22Rv1 (cell line): Measurements from ENCODE around the gene EZH2.

Experiments used
- H3K27ac ChIP-seq: fragments of 450-650 bp; 2 replicates; pipeline ENCODE4 v1.5.1; 2017
- ZFX ChIP-seq: fragments of 450-650 bp; IDR thresholded peaks from 2 replicates; pipeline ENCODE4 v1.6.1; 2017; ENCODE audit warnings: antibody characterized with exemption, borderline replicate concordance
- TF ChIP-seq, protein P1 (sequence below): fragments of 450-650 bp; IDR thresholded peaks from 2 replicates; pipeline ENCODE4 v1.5.1; 2017; ENCODE audit warnings: mild to moderate bottlenecking

Gene EZH2

DNA sequence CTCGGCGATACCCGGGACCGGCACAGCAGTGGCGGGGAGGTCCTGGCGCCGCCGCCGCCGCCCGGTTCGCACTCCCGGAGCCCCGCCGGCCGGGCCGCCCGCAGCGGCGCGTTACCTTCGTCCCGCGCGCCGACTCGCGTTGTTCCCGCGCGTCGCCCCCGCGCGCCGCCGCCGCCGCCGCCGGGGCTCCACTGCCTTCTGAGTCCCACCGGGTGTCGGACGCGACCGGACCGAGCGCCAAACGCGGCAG is at the start of gene EZH2:
Gene EZH2, minus strand, starts transcription at position 243 of the 250 bp plus-strand sequence. CDS start 36,993 bp downstream, outside the sequence.
- TF ChIP-seq, protein P1, sequence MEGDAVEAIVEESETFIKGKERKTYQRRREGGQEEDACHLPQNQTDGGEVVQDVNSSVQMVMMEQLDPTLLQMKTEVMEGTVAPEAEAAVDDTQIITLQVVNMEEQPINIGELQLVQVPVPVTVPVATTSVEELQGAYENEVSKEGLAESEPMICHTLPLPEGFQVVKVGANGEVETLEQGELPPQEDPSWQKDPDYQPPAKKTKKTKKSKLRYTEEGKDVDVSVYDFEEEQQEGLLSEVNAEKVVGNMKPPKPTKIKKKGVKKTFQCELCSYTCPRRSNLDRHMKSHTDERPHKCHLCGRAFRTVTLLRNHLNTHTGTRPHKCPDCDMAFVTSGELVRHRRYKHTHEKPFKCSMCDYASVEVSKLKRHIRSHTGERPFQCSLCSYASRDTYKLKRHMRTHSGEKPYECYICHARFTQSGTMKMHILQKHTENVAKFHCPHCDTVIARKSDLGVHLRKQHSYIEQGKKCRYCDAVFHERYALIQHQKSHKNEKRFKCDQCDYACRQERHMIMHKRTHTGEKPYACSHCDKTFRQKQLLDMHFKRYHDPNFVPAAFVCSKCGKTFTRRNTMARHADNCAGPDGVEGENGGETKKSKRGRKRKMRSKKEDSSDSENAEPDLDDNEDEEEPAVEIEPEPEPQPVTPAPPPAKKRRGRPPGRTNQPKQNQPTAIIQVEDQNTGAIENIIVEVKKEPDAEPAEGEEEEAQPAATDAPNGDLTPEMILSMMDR = no peak
- TF ChIP-seq ZFX = no peak

GRCh38 chr7:148931470-148931869 is 47.4 kb upstream of the EZH2 start:
- H3K27ac ChIP-seq = no peak overlapping the region
- no peak for TF ChIP-seq ZFX
- TF ChIP-seq, protein P1 = no peak

More for the DNA sequence above, at the start of gene EZH2:
- H3K27ac ChIP-seq = peak within 1 kb of the TSS; percentile 96

DNA sequence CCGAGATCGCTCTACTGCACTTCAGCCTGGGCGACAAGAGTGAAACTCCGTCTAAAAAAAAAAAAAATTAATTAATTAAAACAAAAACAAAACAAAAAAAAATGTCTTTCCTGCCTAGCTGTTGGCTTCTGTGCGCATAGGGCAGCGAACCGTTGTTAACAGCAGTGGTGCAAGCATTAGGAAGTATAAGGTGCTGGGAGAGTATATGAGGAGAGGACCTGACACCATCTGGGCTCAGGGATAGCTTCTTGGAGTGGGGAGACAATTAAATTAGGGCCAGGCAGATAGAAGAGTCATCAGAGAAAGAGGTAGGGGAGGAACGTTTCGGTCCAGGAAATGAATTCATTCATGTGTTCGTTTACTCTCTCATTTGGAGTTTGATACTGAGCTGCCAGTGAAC is 46.2 kb upstream of the EZH2 start:
- no peak overlapping the region for H3K27ac ChIP-seq
- TF ChIP-seq ZFX = no peak
- TF ChIP-seq, protein P1 = no peak

DNA sequence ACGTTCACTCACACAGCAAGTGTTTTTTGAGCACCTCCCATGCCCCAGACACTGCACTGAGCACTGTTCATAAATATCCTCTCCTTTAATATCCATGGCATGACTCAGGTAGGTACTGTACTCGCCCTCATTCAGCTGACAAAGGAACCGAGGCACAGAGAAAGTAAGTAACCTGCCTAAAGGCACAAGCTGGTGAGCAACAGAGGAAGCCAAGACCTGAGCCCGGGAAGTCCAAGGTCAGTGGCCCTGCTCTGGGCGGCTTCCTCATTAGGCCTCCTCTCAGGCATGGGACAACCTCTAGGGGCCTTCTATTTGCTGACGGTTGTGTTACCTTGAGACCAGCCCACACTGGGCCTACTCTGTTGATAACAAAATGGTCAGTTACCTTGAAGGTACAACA is 45.1 kb upstream of the EZH2 start:
- TF ChIP-seq, protein P1 = no peak
- no peak for TF ChIP-seq ZFX
- no peak overlapping the region for H3K27ac ChIP-seq

GRCh38 chr7:148927123-148928045 is 43.3 kb upstream of the EZH2 start:
- H3K27ac ChIP-seq = no peak overlapping the region
- TF ChIP-seq ZFX = no peak

- no peak overlapping the region for H3K27ac ChIP-seq
- TF ChIP-seq, protein P1 = no peak
- TF ChIP-seq ZFX = no peak
Measured at GRCh38 chr7:148925836-148926235, 41.7 kb upstream of the EZH2 start.

GRCh38 chr7:148924011-148924410 is 39.9 kb upstream of the EZH2 start:
- no peak overlapping the region for H3K27ac ChIP-seq
- no peak for TF ChIP-seq ZFX
- TF ChIP-seq, protein P1 = no peak

DNA sequence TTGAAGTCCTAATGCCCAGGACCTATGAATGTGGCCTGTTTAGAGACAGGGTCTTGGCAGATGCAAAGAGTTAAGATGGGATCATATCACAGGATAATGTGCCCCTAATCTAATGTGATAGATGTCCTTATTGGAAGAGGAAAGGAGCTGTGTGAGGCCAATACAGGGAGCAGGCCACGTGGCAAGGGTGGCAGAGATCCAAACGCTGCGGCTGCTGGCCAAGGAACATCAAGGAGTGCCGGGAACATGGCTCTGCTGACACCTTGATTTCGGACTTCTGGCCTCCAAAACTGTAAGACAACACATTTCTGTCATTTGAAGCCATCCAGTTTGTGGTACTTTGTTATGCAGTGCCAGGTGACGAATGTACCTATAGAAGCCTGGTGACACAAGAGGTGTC is 37.7 kb upstream of the EZH2 start:
- TF ChIP-seq ZFX = no peak
- TF ChIP-seq, protein P1 = no peak
- H3K27ac ChIP-seq = no peak overlapping the region
